ENCODE data around the gene CYTH3. TPM values are rescaled to one million over a fixed set of nuclear protein-coding genes. Genes with fewer than 3 reads are reported as not detected.
A peak's percentile ranks its signal among the peaks of the same experiment; 100 is the strongest.
"Not testable (repeated sequence)": the region's sequence is repeated elsewhere in the genome, so short reads cannot be mapped to it uniquely, and the experiment has no call there.

CYTH3 gene
- total RNA-seq, 4 donors from 2014 or later, result 14.6 to 47.4 (median 22.8) TPM

GRCh38 chr7:6232116-6232515 lies 40.3 kb downstream of the CYTH3 start:
- TF ChIP-seq, protein P1, sequence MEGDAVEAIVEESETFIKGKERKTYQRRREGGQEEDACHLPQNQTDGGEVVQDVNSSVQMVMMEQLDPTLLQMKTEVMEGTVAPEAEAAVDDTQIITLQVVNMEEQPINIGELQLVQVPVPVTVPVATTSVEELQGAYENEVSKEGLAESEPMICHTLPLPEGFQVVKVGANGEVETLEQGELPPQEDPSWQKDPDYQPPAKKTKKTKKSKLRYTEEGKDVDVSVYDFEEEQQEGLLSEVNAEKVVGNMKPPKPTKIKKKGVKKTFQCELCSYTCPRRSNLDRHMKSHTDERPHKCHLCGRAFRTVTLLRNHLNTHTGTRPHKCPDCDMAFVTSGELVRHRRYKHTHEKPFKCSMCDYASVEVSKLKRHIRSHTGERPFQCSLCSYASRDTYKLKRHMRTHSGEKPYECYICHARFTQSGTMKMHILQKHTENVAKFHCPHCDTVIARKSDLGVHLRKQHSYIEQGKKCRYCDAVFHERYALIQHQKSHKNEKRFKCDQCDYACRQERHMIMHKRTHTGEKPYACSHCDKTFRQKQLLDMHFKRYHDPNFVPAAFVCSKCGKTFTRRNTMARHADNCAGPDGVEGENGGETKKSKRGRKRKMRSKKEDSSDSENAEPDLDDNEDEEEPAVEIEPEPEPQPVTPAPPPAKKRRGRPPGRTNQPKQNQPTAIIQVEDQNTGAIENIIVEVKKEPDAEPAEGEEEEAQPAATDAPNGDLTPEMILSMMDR (IDR thresholded peaks at IDR 0.05), result no peak
- TF ChIP-seq POLR2A (IDR thresholded peaks at IDR 0.05), result no peak
- intact Hi-C loops (cut with DNase I; ENCODE audit: low total_unique reads), result no loop called here

GRCh38 chr7:6231184-6231583 lies 41.2 kb downstream of the CYTH3 start:
- peaks cover 0 to 2% of the 10 kb centered on the region in 2 donors for H3K4me1 ChIP-seq
- TF ChIP-seq, protein P1 (IDR thresholded peaks at IDR 0.05), result no peak
- no peak overlapping the region for H3K4me3 ChIP-seq
- intact Hi-C loops (cut with DNase I; ENCODE audit: low total_unique reads), result no loop called here
- H3K36me3 ChIP-seq, result no peaks in the 10 kb centered on the region
- no peaks in the 10 kb centered on the region for H3K27me3 ChIP-seq
- no peak overlapping the region for H3K27ac ChIP-seq
- no peaks in the 10 kb centered on the region for H3K9me3 ChIP-seq
- DNase-seq, result no peak

More at GRCh38 chr7:6232116-6232515, 40.3 kb downstream of the CYTH3 start:
- Histone ChIP-seq H3K4me3 (no peak overlapping the region), H3K27ac (no peak overlapping the region), H3K36me3 (no peaks in the 10 kb centered on the region), H3K27me3 (no peaks in the 10 kb centered on the region), H3K4me1 (no peaks in the 10 kb centered on the region), H3K9me3 (no peaks in the 10 kb centered on the region)
- no peak for DNase-seq

- H3K9me3 ChIP-seq; H3K4me3 ChIP-seq; H3K4me1 ChIP-seq; intact Hi-C loops (cut with DNase I; ENCODE audit: low total_unique reads); H3K36me3 ChIP-seq; DNase-seq; H3K27me3 ChIP-seq: not testable (repeated sequence)
- peak overlapping the region; percentile 64 to 66 for H3K27ac ChIP-seq
These were observed 43.1 kb downstream of the CYTH3 start for GRCh38 chr7:6229284-6229683.

GRCh38 chr7:6228361-6229229 lies 43.8 kb downstream of the CYTH3 start:
- TF ChIP-seq POLR2A (IDR thresholded peaks at IDR 0.05), result no peak
- TF ChIP-seq, protein P1 (IDR thresholded peaks at IDR 0.05), result no peak
- Histone ChIP-seq H3K27ac (peak overlapping the region; percentile 64 to 66), H3K27me3 (no peaks in the 10 kb centered on the region), H3K36me3 (no peaks in the 10 kb centered on the region), H3K9me3 (no peaks in the 10 kb centered on the region), H3K4me1 (peaks cover 0 to 3% of the 10 kb centered on the region in 2 donors), H3K4me3 (no peak overlapping the region)
- intact Hi-C loops (cut with DNase I; ENCODE audit: low total_unique reads), result no loop called here
- DNase-seq, result peak in 1 of 2 donors; percentile 31

- H3K4me1 ChIP-seq, result peaks cover 0 to 3% of the 10 kb centered on the region in 2 donors
- H3K4me3 ChIP-seq, result no peak overlapping the region
- no peaks in the 10 kb centered on the region for H3K27me3 ChIP-seq
- DNase-seq, result peak; percentile 31 to 51
- no peaks in the 10 kb centered on the region for H3K9me3 ChIP-seq
- H3K36me3 ChIP-seq, result no peaks in the 10 kb centered on the region
- intact Hi-C loops (cut with DNase I; ENCODE audit: low total_unique reads), result no loop called here
- peak overlapping the region; percentile 64 to 66 for H3K27ac ChIP-seq
- TF ChIP-seq POLR2A (IDR thresholded peaks at IDR 0.05), result no peak
- TF ChIP-seq, protein P1 (IDR thresholded peaks at IDR 0.05), result no peak
These were observed 45.1 kb downstream of the CYTH3 start for GRCh38 chr7:6227294-6227846.
